Activated CD4-positive, alpha-beta T cell treated with anti-CD3 and anti-CD28 coated beads for 48 hours (primary cell): Measurements from ENCODE around the gene SCN4A.
A peak's percentile ranks its signal among the peaks of the same experiment; 100 is the strongest.

Experiments used
- DNase-seq: peaks from one replicate; pipeline ENCODE4 v3.0.0-alpha.2; 2020

The SCN4A gene

DNA sequence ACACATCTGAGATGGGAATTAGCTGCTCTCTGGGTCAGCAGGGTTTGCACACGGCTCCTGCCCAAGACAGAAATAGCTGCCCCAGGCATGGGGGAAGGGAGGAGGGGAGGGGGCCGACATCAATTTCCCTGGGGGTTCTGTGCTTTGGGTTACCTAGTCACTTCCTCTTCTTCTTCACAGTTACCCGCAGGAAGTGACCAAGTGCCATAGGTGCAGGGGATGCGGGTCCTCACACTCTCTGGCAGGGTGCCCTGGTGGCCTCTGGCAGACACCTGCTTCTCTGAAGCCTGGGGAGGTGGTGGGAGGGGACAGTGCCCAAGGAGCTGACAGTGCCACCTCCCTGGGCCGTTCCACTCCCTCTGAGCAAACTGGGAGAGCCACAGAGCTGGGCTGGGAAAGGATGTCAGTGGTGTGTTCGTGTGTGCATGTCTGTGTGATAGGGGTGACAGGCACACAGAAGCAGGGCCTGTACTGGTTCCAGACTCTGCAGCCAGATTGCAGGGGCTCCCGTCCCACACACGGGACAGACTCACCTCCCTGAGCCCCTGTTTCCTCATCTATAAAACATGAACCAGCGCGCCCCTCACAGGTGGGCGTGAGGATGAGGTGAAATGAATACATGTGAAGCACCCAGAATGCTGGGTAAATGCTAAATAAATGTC, 18.2 kb downstream of the SCN4A start:
- peak; percentile 47 for DNase-seq

GRCh38 chr17:63950940-63951907, 21.5 kb downstream of the SCN4A start:
- DNase-seq = peak; percentile 38

DNA sequence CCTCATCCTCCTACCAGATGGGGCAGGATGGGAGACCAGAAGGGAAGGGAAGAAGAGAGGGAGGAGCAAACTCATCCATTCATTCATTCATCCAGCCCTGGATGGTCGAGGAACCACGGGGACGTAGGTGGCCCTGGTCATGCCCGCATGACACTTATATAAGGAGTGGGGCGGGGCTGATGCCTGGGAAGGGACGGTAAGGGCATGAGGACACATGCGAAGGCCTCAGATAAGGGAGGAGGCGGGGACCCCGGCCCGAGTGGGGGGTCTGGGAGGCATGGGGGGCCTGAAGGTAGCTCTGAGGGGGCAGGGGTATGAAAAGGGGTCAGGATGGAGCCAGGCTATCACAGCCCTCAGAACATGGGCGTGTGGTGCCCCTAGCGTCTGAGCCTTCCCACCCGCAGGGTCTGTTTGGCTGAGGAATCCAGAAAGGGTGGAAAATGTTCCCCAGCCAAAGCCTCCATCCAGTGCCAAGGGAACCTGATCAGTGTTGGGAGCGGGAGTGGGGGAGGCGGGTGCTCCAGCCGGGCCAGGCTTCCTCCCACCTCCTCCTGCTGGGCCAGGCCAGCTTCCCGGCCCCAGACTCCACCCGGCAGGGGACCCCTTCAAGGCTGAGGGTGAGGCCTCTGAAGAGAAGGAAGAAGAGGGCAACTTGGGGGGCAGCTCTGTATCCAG, 23.0 kb downstream of the SCN4A start:
- DNase-seq = no peak

DNA sequence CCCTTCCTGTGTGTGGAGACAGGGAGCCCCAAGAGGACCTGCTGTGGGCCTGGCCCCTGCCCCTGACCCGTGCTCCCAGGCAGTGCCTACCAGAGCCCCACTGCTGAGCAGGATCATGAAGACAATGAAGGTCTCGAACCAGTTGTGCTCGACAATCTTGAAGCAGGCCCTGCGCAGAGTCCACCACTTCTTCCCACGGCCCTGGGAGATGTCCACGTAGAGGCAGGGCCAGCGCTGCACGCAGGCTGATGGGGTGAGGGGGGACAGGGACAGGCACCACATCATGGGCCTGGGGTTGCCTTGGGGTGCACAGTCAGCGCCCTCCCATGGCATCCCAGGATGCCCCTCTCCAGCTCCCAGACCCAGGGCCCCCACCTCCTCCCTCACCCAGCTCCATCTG, 24.2 kb downstream of the SCN4A start:
- no peak for DNase-seq

DNA sequence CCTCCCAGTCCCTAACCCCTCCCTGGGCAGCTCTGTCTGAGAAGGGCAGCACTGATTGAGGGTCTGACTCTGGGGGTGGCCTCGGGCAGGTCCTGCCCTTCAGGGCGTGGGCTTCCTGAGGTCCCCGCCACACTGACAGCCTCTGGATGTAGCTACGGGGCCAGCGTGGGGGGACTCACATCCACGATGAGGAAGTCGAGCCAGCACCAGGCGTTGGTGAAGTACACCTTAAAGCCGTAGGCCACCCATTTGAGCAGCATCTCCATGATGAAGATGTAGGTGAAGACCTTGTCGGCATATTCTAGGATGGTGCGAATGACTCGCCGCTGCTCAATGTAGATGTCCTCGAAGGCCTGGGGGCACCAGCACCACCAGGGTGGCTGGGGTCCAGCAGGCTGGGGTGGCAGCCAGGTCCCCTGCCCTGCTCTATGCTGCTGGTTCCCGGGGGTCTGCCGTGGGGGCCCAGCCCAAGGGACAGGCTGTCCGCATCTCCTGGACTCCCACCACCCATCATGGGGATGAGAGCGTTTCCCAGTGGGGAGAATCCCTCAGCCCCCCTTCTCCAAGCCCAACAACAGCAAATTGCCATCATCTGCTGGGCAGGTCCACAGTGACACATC, 24.9 kb downstream of the SCN4A start:
- DNase-seq = no peak

DNA sequence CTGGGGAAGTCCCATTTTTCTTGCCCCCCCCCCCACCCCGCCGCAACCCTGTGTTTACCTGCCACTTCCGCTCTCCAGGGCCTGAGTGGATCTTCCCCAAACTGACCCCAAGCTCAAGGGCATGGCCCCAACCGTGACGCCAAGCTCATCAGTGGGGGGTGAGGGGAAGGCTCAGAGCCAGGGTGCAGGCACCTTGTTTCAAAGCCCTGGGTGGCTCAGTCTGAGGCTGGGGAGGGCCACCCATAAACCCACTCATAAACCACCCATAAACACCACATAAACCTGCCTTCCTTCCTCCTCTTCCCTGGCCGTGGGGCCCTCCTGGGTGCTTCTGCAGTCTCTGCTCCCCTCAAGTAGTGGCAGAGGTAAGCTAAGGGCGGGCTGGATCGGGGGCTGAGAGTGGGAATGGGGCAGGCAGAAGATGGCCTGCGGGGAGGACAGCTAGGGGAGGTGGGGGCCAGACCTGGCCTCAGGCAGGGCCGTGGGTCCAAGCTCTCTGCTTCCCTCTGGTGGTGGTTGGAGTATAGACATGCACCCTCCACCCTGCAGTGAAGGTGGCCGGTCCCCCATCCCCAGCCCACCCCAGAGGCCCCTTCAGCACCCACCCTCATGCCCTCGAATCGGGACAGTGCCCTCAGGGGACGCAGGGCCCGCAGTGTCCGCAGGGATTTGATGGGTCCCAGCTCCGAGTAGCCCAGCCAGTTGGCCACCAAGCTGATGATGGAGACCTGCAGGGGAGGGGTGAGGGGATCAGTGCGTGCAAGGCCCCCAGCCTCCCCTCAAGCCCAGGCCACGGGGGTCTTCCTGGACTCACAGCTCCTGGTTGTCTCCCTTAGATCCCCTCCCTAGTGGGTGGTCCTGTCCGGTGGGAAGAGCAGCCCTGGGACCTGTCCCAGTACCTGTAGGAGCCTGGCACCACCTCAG, 26.0 kb downstream of the SCN4A start:
- DNase-seq = peak; percentile 75

DNA sequence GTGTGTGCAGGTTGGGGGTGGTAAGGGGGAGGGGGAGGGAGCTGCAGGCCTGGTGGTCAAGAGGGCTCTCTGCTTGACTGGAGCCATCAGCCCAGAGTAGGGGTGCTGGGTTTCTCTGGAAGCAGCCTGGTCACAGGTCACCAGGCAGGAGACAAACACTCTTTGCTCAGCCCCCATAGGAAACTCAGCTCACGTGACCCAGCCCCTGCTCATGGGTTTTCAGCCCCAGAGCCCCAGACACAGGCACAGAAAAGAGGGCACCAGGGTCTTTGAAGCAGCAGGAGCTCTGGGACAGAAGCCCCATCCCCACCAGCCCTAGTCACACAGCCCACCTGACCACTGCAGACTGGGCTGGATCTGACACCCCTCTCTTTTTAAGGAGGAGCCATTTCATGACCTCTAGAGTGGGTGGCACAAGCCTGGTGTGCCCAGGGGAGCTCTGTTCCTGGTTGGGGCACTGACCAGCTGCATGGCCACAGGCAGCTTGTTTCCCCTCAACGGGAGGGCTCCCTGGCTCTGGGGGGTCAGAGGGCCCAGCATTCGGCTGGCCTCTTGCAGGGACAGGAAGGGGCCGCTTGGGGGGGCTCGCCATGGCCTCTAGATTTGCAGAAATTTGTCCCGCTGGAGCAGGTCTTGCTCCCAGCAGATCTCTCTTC, 26.8 kb downstream of the SCN4A start:
- no peak for DNase-seq

DNA sequence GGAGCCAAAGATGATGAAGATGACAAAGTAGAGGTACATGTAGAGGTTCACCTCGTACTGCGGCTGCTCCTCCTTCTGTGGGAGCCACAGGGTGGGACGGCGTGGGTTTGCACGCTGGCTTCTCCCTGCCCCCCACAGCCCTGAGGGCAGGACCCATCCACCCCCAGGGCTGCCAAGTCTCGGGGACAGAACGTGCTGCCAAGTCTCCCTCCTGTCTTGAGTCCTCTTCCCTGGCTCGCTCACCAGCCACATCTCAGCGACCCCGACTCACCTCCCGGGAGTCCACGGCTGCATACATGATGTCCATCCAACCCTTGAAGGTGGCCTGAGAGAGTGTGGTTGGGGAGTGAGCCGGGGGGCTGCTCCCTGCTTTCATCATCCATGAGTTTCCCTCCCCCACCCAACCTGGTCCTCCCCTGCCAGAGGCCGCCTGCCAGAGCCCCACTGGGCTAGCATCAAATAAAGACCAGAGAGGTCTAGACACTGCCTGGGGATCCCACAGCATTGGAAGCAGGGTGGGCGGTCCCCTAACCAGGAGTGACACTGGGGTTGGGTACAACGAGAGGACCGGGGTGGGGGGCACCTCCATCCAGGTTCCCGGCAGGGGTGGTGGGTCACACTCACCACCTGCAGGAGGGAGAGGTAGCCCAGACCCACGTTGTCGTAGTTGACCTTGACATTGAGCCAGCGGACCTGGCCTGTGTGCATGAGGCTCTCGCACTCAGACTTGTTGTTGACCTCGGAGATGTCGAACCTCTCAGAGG, 27.8 kb downstream of the SCN4A start:
- DNase-seq = no peak

- no peak for DNase-seq
Measured at GRCh38 chr17:63943745-63944144, 29.0 kb downstream of the SCN4A start.

GRCh38 chr17:63942309-63942985, 30.3 kb downstream of the SCN4A start:
- no peak for DNase-seq

GRCh38 chr17:63941751-63942150, 31.0 kb downstream of the SCN4A start:
- no peak for DNase-seq

DNA sequence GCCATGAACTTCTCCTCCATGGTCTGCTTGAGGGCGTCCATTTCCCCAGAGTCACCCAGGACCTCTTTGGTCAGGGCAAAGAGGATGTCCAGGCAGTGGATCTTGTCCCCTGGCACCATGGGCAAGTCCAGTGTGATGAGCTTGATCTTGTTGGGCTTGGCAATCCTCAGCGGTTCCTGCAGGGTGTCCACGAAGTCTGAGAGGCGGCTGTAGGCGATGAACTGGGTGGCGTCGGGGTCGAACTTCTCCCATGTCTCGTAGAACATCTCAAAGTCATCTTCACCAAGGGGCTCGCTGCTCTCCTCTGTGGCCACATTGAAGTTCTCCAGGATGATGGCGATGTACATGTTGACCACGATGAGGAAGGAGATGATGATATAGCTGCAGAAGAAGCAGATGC, 31.6 kb downstream of the SCN4A start:
- no peak for DNase-seq

DNA sequence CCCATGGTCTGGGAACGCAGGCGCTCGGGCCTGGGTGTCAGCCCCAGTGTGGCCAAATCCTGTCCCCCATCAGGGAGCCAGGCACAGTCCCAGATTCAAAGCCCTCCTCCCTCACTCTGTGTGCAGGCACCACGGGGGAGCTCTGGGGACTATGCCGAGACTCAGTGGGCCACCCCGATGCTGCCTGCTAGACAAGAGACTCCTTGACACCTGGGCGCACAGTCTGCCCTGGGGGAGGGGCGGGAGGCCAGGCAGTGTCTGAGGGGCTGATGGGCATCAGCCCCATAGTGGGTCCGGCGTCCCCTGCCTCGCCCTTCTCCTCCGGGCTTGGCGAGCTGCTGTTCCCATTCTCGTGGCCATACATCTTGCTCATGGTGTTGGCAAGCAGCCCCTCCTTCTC, 32.1 kb downstream of the SCN4A start:
- DNase-seq = no peak

DNA sequence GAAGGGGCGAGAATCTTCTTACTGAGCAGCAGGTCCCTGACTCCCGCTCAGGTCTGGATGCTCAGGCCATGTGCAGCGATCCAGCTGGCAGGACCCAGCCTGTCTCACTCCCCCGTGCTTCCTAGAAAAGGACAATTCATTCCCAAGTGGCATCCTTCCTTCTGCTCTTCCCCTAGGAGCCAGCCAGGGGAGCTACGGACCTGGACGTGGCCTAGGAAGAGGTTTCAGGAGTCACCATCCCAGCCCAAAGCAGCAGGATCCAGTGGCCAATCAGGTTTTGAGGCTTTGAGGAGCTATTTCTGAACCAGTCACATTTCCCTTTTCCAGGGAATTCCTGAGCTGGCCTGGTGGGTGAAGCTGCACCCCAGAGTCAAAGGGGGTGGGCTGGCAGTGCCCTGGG, 32.8 kb downstream of the SCN4A start:
- no peak for DNase-seq

- DNase-seq = no peak
Measured at GRCh38 chr17:63939401-63939800, 33.3 kb downstream of the SCN4A start.

GRCh38 chr17:63937920-63938319, 34.8 kb downstream of the SCN4A start:
- DNase-seq = no peak

GRCh38 chr17:63937319-63937718, 35.4 kb downstream of the SCN4A start:
- no peak for DNase-seq

- DNase-seq = no peak
Measured at GRCh38 chr17:63934183-63935112, 38.3 kb downstream of the SCN4A start.

DNA sequence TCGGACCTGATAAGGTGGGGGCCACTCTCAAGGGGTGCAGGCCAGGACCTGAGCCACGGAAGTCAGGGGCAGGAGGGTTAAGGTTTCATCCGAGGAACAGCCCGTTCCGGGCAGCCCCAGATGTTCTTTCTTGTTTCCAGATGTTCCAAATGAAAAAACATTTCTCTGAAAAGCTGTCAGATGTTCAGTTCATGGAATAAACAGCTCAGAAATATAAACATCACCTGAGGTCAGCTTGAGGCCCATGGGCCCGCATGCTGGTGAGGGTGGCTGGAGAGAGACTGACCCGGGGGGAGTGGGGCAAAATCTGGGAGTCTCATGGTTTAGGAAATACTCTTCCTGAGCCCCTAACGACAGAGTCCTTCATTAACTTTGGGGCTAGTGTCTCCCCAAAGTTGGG, 39.1 kb downstream of the SCN4A start:
- no peak for DNase-seq
